ENCODE measurements around the gene FAM50A. TPM values are rescaled to one million over a fixed set of nuclear protein-coding genes. Genes with fewer than 3 reads are reported as not detected.
A peak's percentile ranks its signal among the peaks of the same experiment; 100 is the strongest.

Gene FAM50A
- total and polyA plus RNA-seq, 2 donors = 14.9 to 81.9 TPM

GRCh38 chrX:154439841-154440240 is 4.1 kb upstream of the FAM50A start:
- H3K4me1 ChIP-seq (ENCODE audit: insufficient read depth) = no peaks in the 10 kb centered on the region
- no peak overlapping the region for H3K27ac ChIP-seq (ENCODE audit: low read depth)
- DNase-seq (ENCODE audit: extremely low spot score) = no peak
- no peaks in the 10 kb centered on the region for H3K36me3 ChIP-seq (ENCODE audit: insufficient read depth)
- WGBS = 91% methylated on average over 18 of the region's 18 CpGs
- no peak overlapping the region for H3K4me3 ChIP-seq (ENCODE audit: low read depth, low read length)

GRCh38 chrX:154440623-154441357 is 3.2 kb upstream of the FAM50A start:
- H3K4me1 ChIP-seq (ENCODE audit: insufficient read depth) = no peaks in the 10 kb centered on the region
- DNase-seq (ENCODE audit: extremely low spot score) = no peak
- H3K27ac ChIP-seq (ENCODE audit: low read depth) = no peak overlapping the region
- H3K4me3 ChIP-seq (ENCODE audit: low read depth, low read length) = no peak overlapping the region
- WGBS = 79% methylated on average over 17 of the region's 17 CpGs
- no peaks in the 10 kb centered on the region for H3K36me3 ChIP-seq (ENCODE audit: insufficient read depth)

DNA sequence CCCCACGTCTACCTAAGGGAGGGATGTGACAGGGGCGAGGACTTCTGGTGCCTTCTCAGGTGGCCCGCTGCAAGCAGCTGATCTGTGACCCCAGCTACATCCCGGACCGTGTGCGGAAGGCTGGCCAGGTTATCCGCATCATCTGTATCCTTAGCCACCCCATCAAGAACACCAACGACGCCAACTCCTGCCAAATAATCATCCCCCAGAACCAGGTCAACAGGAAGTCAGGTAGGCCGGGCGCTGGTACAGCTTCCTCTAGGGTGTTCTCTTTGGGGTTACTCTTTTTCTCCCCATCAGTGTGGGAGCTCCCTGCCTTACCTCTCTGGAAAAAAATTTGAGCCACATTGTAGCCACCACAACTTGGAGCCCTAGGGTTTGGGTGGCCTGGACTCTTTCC is 2.4 kb upstream of the FAM50A start:
- H3K36me3 ChIP-seq (ENCODE audit: insufficient read depth) = no peaks in the 10 kb centered on the region
- 82% methylated on average over 11 of the region's 11 CpGs for WGBS
- no peaks in the 10 kb centered on the region for H3K4me1 ChIP-seq (ENCODE audit: insufficient read depth)
- no peak for DNase-seq (ENCODE audit: extremely low spot score)
- H3K4me3 ChIP-seq (ENCODE audit: low read depth, low read length) = no peak overlapping the region
- no peak overlapping the region for H3K27ac ChIP-seq (ENCODE audit: low read depth)

DNA sequence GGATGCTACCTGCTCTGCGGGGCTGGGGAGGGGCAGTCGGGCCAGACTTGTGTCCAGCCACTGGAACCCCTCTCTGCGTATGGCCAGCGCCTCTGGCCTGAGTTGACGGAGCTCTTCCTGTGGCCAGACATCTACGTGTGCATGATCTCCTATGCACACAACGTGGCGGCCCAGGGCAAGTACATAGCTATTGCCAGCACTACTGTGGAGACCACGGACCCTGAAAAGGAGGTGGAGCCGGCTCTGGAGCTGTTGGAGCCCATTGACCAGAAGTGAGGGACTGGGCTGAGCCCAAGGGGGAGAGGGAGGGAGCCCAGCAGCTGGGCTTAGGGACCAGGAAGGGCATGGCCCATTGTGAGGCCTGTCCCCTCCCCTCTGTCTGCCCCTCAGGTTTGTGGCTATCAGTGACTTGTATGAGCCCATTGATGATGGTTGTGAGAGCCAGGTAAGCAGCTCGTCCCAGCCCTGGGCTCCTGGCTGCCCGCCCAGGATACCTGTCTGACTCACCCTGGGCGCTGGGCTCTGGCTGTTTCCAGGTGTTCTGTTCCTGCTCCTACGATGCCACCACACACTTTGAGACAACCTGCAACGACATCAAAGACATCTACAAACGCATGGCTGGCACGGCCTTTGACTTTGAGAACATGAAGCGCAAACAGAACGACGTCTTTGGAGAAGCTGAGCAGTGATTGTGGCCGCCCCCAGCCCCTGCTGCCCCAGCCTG is 1.8 kb upstream of the FAM50A start:
- Histone ChIP-seq H3K36me3 (ENCODE audit: insufficient read depth) (no peaks in the 10 kb centered on the region), H3K27ac (ENCODE audit: low read depth) (no peak overlapping the region)
- DNase-seq (ENCODE audit: extremely low spot score) = no peak

GRCh38 chrX:154443479-154443910 is 446 bp upstream of the FAM50A start:
- DNase-seq (ENCODE audit: extremely low spot score) = no peak

More for the DNA sequence above, 1.8 kb upstream of the FAM50A start:
- WGBS = 80% methylated on average over 21 of the region's 21 CpGs
- H3K4me3 ChIP-seq (ENCODE audit: low read depth, low read length) = no peak overlapping the region
- H3K4me1 ChIP-seq (ENCODE audit: insufficient read depth) = no peaks in the 10 kb centered on the region

DNA sequence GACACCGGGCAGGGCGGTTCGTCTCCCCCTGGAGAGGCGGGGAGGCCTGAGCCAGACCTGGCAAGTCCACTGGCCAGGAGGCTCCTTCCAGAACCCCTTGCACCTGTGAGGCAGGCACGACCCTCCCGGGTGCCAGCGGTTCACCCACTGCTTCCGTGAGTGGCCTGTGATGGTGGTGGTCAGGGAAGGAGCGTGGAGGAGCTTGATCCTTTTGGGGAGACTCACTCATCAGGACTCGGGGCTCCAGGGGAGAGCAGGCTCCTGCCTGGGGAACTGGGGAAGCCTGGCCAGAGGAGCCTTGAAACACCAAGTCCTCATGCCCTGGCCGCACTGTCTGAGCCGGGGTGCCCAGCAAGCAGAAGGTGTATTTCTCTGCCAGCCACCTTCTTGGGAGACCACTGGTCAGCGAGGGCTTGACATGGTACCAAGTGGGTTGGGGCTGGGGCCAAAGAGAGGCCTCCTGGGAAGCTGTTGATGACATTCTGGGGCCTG is 860 bp downstream of the FAM50A start:
- H3K4me1 ChIP-seq (ENCODE audit: insufficient read depth) = no peaks in the 10 kb centered on the region
- H3K36me3 ChIP-seq (ENCODE audit: insufficient read depth) = peaks cover 3% of the 10 kb centered on the region
- peak overlapping the region; percentile 53 for H3K27ac ChIP-seq (ENCODE audit: low read depth)
- no peak for DNase-seq (ENCODE audit: extremely low spot score)
- 53% methylated on average over 13 of the region's 13 CpGs for WGBS
- peak overlapping the region; percentile 61 for H3K4me3 ChIP-seq (ENCODE audit: low read depth, low read length)

More at GRCh38 chrX:154443479-154443910, 446 bp upstream of the FAM50A start:
- no peaks in the 10 kb centered on the region for H3K4me1 ChIP-seq (ENCODE audit: insufficient read depth)
- peak overlapping the region; percentile 80 for H3K27ac ChIP-seq (ENCODE audit: low read depth)
- H3K4me3 ChIP-seq (ENCODE audit: low read depth, low read length) = peak overlapping the region; percentile 61
- WGBS = 12% methylated on average over 10 of the region's 10 CpGs
- no peaks in the 10 kb centered on the region for H3K36me3 ChIP-seq (ENCODE audit: insufficient read depth)

DNA sequence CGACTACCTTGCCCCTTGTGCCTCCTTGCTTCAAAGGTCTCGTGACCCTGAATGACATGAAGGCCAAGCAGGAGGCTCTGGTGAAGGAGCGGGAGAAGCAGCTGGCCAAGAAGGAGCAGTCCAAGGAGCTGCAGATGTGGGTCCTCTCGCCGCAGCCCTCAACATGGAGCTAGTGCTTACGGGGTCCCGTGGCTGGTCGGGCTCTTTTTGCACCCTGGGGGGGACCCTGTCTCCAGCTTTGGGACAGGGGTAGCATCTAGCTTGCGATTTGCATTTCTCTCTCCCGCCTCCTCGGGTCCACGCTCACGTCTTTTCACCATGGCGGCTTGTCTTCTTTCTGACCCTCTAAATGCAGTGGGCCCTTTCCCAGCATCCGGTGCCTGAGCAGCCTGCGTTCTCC is 1.8 kb downstream of the FAM50A start:
- 97% methylated on average over 16 of the region's 16 CpGs for WGBS
- H3K4me1 ChIP-seq (ENCODE audit: insufficient read depth) = no peaks in the 10 kb centered on the region
- no peak overlapping the region for H3K27ac ChIP-seq (ENCODE audit: low read depth)

GRCh38 chrX:154446430-154446829 is 2.5 kb downstream of the FAM50A start:
- WGBS = 90% methylated on average over 12 of the region's 12 CpGs
- H3K36me3 ChIP-seq (ENCODE audit: insufficient read depth) = peaks cover 9% of the 10 kb centered on the region
- H3K4me3 ChIP-seq (ENCODE audit: low read depth, low read length) = no peak overlapping the region
- H3K4me1 ChIP-seq (ENCODE audit: insufficient read depth) = no peaks in the 10 kb centered on the region
- no peak for DNase-seq (ENCODE audit: extremely low spot score)
- no peak overlapping the region for H3K27ac ChIP-seq (ENCODE audit: low read depth)

More for the DNA sequence above, 1.8 kb downstream of the FAM50A start:
- Histone ChIP-seq H3K36me3 (ENCODE audit: insufficient read depth) (peaks cover 6% of the 10 kb centered on the region), H3K4me3 (ENCODE audit: low read depth, low read length) (no peak overlapping the region)
- DNase-seq (ENCODE audit: extremely low spot score) = no peak

DNA sequence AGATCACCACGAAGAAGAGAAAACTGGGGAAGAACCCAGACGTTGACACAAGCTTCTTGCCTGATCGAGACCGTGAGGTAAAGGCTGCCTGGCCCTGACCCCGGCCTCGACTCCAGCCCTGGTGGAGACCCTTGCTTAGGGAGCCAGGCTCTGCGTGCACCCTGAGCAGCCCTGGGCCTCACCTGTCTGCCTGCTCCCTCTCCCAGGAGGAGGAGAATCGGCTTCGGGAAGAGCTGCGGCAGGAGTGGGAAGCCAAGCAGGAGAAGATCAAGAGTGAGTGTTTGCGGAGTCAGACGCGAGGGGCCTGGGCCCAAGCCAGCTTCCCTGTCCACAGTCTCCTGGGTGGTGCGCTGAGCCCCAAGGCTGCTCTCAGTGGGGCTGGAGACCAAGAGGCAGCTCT is 4.5 kb downstream of the FAM50A start:
- Histone ChIP-seq H3K27ac (ENCODE audit: low read depth) (no peak overlapping the region), H3K4me1 (ENCODE audit: insufficient read depth) (no peaks in the 10 kb centered on the region), H3K36me3 (ENCODE audit: insufficient read depth) (peaks cover 9% of the 10 kb centered on the region), H3K4me3 (ENCODE audit: low read depth, low read length) (no peak overlapping the region)
- WGBS = 96% methylated on average over 14 of the region's 14 CpGs
- DNase-seq (ENCODE audit: extremely low spot score) = no peak

GRCh38 chrX:154449618-154450017 is 5.7 kb downstream of the FAM50A start:
- Histone ChIP-seq H3K4me3 (ENCODE audit: low read depth, low read length) (no peak overlapping the region), H3K4me1 (ENCODE audit: insufficient read depth) (no peaks in the 10 kb centered on the region), H3K36me3 (ENCODE audit: insufficient read depth) (peaks cover 9% of the 10 kb centered on the region), H3K27ac (ENCODE audit: low read depth) (no peak overlapping the region)
- 94% methylated on average over 18 of the region's 18 CpGs for WGBS
- no peak for DNase-seq (ENCODE audit: extremely low spot score)

- Histone ChIP-seq H3K4me1 (ENCODE audit: insufficient read depth) (no peaks in the 10 kb centered on the region), H3K4me3 (ENCODE audit: low read depth, low read length) (no peak overlapping the region), H3K36me3 (ENCODE audit: insufficient read depth) (peaks cover 9% of the 10 kb centered on the region), H3K27ac (ENCODE audit: low read depth) (no peak overlapping the region)
- WGBS = 90% methylated on average over 17 of the region's 17 CpGs
- no peak for DNase-seq (ENCODE audit: extremely low spot score)
Measured at GRCh38 chrX:154450312-154450711, 6.4 kb downstream of the FAM50A start.

DNA sequence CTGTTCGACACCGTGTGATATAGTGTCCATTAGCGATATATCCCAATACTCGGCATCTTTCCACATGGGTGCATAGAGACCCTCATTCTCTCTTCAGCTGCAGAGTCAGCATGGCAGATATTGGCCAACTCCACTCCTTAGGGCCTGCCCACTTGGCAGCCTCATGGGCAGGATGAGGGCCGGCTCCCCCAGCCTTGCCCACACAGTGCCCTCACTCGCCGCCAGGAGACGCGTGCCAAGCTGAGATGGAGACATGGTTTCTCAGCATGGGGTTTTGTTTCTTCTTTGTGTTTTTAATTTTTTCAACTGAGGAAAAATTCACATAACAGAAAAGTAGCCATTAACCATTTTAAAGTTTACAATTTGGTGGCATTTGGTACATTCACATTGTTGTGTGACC is 8.9 kb downstream of the FAM50A start:
- 86% methylated on average over 9 of the region's 9 CpGs for WGBS
- Histone ChIP-seq H3K27ac (ENCODE audit: low read depth) (no peak overlapping the region), H3K4me1 (ENCODE audit: insufficient read depth) (no peaks in the 10 kb centered on the region), H3K4me3 (ENCODE audit: low read depth, low read length) (no peak overlapping the region), H3K36me3 (ENCODE audit: insufficient read depth) (peaks cover 9% of the 10 kb centered on the region)
- no peak for DNase-seq (ENCODE audit: extremely low spot score)

- 5% methylated on average over 61 of the region's 65 CpGs for WGBS
- Histone ChIP-seq H3K4me3 (ENCODE audit: low read depth, low read length) (peak overlapping the region; percentile 77), H3K27ac (ENCODE audit: low read depth) (peak overlapping the region; percentile 67), H3K4me1 (ENCODE audit: insufficient read depth) (no peaks in the 10 kb centered on the region), H3K36me3 (ENCODE audit: insufficient read depth) (no peaks in the 10 kb centered on the region)
- no peak for DNase-seq (ENCODE audit: extremely low spot score)
Measured at GRCh38 chrX:154457491-154458115, 13.7 kb downstream of the FAM50A start.

Data from urinary bladder (tissue), 4 donors.